Nucleus accumbens (tissue), 56 donors: ENCODE data around the gene CHIA.
A peak's percentile ranks its signal among the peaks of the same experiment; 100 is the strongest.
"Not testable (repeated sequence)": the region's sequence is repeated elsewhere in the genome, so short reads cannot be mapped to it uniquely, and the experiment has no call there.

ENCODE experiments used
- DNase-seq, 56 donors: peaks; one replicate each; lab custom pipeline; 2025; lab: John Stamatoyannopoulos, UW

The CHIA gene

DNA sequence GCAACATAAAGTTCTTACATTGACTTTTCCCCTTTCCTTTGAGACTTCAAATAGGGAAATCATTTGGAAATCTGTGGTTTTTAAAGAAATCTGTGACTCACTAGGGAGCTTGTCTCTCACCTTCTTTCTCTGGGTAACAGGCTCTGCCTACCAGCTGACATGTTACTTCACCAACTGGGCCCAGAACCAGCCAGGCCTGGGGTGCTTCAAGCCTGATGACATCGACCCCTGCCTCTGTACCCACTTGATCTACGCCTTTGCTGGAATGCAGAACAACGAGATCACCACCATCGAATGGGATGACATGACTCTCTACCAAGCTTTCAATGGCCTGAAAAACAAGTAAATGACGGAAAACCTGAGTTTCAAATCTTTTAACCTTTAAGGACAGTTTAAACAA, 9.2 kb upstream of the CHIA start:
- DNase-seq: no peak

GRCh38 chr1:111283838-111284237, 6.8 kb upstream of the CHIA start:
- DNase-seq: no peak

DNA sequence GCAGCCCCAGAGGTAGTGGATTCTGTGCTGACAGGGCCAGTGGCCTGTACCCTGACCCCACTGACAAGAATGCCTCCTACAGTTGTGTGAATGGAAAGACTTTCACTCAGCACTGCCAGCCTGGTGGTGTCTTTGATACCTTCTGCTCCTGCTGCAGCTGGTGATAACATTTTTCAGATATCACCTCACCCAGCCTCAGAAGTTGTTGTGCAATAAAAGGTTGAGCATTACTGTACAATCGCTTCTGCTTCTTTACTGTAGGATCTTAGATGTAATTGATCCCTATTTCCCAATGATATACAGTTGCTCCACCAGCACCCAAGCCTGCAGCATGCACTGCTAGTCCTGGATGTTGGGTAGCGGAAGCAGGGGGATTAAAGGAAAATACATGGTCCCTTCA, 4.8 kb upstream of the CHIA start:
- DNase-seq: no peak

DNA sequence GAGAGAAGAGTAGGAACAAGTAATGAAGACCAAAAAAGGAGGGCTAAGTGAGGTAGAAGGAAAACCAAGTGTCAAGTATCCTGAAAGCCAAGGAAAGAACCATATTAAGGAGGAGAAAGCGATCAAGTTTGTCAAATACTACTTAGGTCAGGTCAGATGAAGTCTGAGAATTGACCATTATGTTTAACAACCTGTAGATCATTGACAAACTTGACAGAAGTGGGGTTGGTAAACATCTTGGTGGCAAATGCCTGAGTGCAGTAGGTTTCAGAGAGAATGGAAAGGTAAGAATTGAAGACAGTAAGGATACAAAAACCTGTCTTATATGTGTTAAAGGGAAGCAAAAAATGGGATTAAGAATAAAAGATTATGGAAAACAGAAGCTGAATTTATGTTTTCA, 3.7 kb upstream of the CHIA start:
- no peak for DNase-seq

DNA sequence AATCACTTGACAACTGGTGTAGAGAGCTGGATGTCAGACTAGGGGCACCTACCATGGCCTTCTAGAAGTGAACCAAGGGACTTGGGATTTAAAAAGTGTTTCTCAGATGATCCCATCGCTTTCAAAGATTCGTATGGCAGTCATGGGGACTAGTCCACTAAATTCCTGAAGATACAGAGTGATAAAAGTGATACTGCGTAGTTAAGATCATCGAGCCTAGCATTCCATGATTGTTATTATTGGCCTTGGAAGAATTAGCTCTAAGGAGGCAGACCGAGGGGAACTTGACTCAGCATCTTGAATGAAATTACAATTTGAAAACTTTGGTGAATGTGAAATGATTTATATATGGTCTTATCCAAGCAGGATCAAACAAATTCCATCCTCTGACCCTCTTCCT, 1.3 kb upstream of the CHIA start:
- DNase-seq: no peak

- DNase-seq: no peak
These were observed 547 bp upstream of the CHIA start for GRCh38 chr1:111290104-111290503.

DNA sequence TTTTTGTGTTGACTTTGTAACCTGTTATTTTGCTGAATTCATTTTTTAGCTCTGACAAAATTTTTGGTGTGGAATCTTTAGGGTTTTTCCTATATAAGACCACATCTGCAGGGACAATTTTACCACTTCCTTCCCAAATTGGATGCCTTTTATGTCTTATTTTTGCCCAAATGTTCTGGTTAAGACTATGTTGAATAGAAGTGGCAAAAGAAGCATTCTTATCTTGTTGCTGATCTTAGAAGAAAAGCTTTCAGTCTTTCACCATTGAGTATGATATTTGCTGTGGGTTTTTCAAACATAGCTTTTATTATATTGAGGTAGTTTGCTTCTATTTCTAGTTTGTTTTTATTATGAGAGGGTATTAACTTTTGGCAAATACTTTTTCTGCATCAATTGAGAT, 3.7 kb downstream of the CHIA start:
- DNase-seq: no peak

- DNase-seq: no peak
These were observed 11.7 kb downstream of the CHIA start for GRCh38 chr1:111302374-111302773.

DNA sequence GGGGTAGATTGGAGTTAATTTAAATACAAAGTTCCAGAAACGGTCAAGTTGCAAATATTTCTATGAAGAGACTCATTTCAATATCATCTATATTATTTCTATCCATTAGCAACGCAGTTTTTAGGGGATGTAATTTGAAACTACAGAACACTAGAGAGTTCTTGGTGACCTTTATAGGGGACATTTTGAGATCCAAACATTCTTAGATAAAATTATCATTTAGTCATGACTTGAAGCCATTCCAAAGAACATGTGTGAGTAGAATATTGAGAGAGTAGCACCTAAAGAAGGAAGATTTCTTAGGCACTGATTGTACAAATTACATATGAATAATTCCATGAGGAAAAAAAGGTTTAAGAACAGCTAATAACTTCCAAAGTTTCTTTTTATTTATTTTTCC, 19.0 kb downstream of the CHIA start:
- DNase-seq: no peak

- DNase-seq: no peak
These were observed 27.9 kb downstream of the CHIA start for GRCh38 chr1:111318523-111318922.

GRCh38 chr1:111320066-111320879, 29.6 kb downstream of the CHIA start:
- no peak for DNase-seq

GRCh38 chr1:111323231-111323630, 32.6 kb downstream of the CHIA start:
- no peak for DNase-seq

GRCh38 chr1:111332190-111332589, 41.5 kb downstream of the CHIA start:
- no peak for DNase-seq

DNA sequence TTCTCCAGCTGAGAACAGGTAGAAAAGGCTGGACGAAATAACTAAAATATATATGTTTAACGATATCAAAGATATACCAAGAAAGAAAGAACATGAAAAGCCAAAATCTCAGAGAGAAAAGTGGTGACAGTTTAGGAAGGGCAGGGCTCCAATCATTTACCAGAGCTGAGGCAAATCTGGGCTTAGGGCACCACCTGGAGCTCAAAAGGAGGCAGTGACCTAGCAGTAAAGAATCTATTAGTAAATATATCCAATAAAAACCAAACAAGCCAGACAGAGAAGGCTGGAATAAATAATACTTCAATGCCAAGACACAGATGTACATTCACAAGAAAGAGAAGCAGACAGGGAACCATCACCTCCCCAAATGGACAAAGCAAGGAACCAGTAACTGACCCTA, 43.5 kb downstream of the CHIA start:
- peak in 13 of 56 donors; percentile 3 to 35 (median 5) for DNase-seq

GRCh38 chr1:111335214-111335877, 44.7 kb downstream of the CHIA start:
- not testable (repeated sequence) for DNase-seq

- not testable (repeated sequence) for DNase-seq
These were observed 48.2 kb downstream of the CHIA start for GRCh38 chr1:111338849-111339248.

GRCh38 chr1:111346089-111346885, 55.6 kb downstream of the CHIA start:
- peak in 55 of 56 donors; percentile 28 to 93 (median 77) for DNase-seq

DNA sequence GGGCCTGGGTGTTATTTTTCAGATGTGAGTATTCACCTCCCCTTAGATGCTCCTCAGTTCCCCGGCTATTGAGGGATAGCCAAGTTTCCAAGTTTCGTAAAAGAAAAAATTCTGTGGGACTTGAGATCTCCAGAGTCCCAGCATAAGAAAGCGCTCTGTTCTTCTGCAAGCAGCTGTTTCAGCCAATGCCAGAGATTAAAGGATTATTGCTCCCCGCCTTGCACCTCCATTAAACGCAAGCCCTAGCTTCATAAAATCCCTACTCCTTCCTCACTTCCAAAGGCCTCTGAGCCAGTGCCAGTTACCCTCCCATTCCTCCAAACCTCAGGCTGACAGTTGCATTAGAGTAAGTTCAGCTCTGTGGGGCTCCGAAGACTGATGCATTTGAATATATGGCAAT, 56.4 kb downstream of the CHIA start:
- DNase-seq: peak in 1 of 56 donors; percentile 12

DNA sequence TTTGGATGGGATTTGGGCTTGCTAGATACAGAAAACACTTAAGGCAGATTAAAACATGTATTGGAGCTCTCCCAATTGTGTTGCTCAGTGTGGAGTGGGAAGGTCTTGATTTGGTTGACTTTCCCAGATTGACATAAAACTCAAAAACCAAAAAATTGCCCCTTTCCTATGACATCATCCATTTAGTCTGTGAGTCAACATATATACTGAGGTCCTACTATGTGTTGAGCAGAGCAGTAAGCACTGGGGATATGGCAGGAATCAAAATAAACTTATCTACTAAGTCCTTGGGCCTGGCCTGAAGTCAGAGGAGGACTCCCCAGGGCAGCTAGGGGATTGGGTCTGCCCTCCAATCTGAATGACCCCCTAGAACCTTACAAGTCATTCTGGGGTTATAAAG, 61.0 kb downstream of the CHIA start:
- no peak for DNase-seq

GRCh38 chr1:111354584-111354983, 63.9 kb downstream of the CHIA start:
- DNase-seq: no peak

GRCh38 chr1:111358964-111359363, 68.3 kb downstream of the CHIA start:
- no peak for DNase-seq
